ENCODE results near the gene NADK2. TPM values are rescaled to one million over a fixed set of nuclear protein-coding genes. Genes with fewer than 3 reads are reported as not detected.

NADK2 gene
- total RNA-seq, 1 experiment from 2014 or later, result 21.2 TPM

DNA sequence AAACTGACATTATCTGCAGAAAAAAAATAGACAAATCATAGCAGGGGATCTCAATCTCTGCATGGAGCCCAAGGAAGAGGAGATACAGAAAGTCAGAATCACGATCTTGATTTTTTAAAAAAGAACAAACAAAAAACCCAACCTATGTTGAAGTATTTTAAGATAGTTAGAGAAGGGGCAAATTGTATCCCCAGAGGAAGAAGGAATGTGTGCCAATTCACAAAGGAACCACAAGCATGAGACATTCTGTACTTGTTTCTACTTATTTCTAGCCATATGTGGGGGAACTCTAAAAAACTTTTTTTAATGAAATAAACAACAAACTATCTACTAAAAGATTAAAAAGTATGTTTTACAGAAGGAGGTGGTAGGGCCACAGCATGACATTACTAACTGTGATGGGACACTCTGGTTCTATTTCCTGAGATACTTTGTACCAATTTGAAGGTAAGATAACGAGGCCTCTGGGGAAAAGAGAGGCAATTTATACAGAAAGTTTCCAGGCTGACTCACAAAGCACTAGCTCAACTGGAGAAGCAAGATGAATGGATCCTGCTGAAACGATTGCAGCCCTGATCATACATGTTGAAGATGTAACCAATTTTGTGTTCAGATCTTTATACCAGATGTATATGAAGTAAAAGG, 37.5 kb upstream of the NADK2 start:
- no peaks in the 10 kb centered on the region for H3K9me2 ChIP-seq (ENCODE audit: insufficient read depth)
- POLR2A ChIA-PET, result no interaction called here
- no peaks in the 10 kb centered on the region for H3K9me3 ChIP-seq (ENCODE audit: control insufficient read depth in 1 of 2, insufficient read depth in 1 of 2, low read depth in 1 of 2, low read length in 2 of 2)
- no peaks in the 10 kb centered on the region for H3K79me2 ChIP-seq (ENCODE audit: insufficient read depth, low read length)
- RAD21 ChIA-PET (ENCODE audit: low non-redundant PET in 1 of 2, low total read pairs in 2 of 2, uncharacterized antibody in 2 of 2, unreplicated experiment in 2 of 2), result no interaction called here
- H4K20me1 ChIP-seq (ENCODE audit: insufficient read depth), result no peaks in the 10 kb centered on the region
- H3K4me2 ChIP-seq (ENCODE audit: low read length), result no peak overlapping the region
- no TSS peak for BruUV-seq (replicated peaks)
- intact Hi-C loops (cut with micrococcal nuclease), result no loop called here
- no peak for DNase-seq (ENCODE audit: low read depth, low spot score)
- H3K27me3 ChIP-seq (ENCODE audit: insufficient read depth, low read length), result no peaks in the 10 kb centered on the region
- H2AFZ ChIP-seq (ENCODE audit: low read depth, low read length, poor library complexity, severe bottlenecking), result no peak overlapping the region
- CTCF ChIA-PET, result interaction anchor here (0.7 kb wide), 1 partner anchor 14 kb away, joined by 3 read pairs; no protein-coding TSS in a partner anchor
- no peak overlapping the region for H3K4me3 ChIP-seq (replicated peaks in 1 of 2; ENCODE audit: low read depth in 1 of 2, low read length in 2 of 2)
- no peak overlapping the region for H3K9ac ChIP-seq (ENCODE audit: low read length)
- no peak for TF ChIP-seq CBX3 (IDR thresholded peaks at IDR 0.05; ENCODE audit: low read depth)
- no peak for TF ChIP-seq ZNF274 (IDR thresholded peaks at IDR 0.05; ENCODE audit: low read depth, low read length)
- TF ChIP-seq YY1 (IDR thresholded peaks at IDR 0.05; ENCODE audit: extremely low read depth, insufficient replicate concordance, low read depth, low read length), result no peak
- TF ChIP-seq SRF (IDR thresholded peaks at IDR 0.05; ENCODE audit: low read depth), result no peak
- H3K4me1 ChIP-seq (ENCODE audit: control insufficient read depth in 1 of 2, insufficient read depth in 2 of 2, low read length in 2 of 2), result no peaks in the 10 kb centered on the region
- no peaks in the 10 kb centered on the region for H3K36me3 ChIP-seq (ENCODE audit: control insufficient read depth in 1 of 2, insufficient read depth in 2 of 2, low read length in 2 of 2)
- no peak overlapping the region for H3K27ac ChIP-seq (ENCODE audit: low read depth, low read length)
- no peak for ATAC-seq

DNA sequence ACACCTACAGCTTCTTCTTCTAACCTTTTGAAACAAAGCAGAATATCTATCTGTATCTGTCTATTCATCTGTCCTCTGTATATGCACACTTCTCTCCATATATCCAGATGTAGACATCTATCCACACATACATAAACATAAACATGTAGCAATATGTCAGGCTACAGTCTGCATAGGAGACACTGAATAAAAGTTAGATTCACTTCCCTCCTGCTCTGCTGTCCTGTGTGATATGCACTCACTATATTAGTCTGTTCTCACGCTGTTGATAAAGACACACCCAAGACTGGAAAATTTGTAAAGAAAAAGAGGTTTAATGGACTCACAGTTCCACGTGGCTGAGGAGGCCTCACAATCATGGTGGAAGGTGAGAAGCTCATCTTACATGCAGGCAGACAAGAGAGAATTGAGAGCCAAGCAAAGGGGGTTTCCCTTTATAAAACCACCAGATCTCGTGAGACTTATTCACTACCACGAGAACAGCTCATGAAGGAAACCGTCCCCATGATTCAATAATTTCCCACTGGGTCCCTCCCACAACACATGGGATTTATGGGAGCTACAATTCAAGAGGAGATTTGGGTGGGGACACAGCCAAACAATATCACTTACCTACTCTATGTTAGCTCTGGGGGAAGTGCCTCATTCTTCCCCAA, 35.9 kb upstream of the NADK2 start:
- Histone ChIP-seq H3K9me2 (ENCODE audit: insufficient read depth) (no peaks in the 10 kb centered on the region), H3K36me3 (ENCODE audit: control insufficient read depth in 1 of 2, insufficient read depth in 2 of 2, low read length in 2 of 2) (no peaks in the 10 kb centered on the region), H3K27ac (ENCODE audit: low read depth, low read length) (no peak overlapping the region), H3K27me3 (ENCODE audit: insufficient read depth, low read length) (no peaks in the 10 kb centered on the region), H4K20me1 (ENCODE audit: insufficient read depth) (no peaks in the 10 kb centered on the region), H3K9me3 (ENCODE audit: control insufficient read depth in 1 of 2, insufficient read depth in 1 of 2, low read depth in 1 of 2, low read length in 2 of 2) (no peaks in the 10 kb centered on the region), H3K4me1 (ENCODE audit: control insufficient read depth in 1 of 2, insufficient read depth in 2 of 2, low read length in 2 of 2) (no peaks in the 10 kb centered on the region), H3K4me2 (ENCODE audit: low read length) (no peak overlapping the region), H3K79me2 (ENCODE audit: insufficient read depth, low read length) (no peaks in the 10 kb centered on the region), H3K9ac (ENCODE audit: low read length) (no peak overlapping the region), H2AFZ (ENCODE audit: low read depth, low read length, poor library complexity, severe bottlenecking) (no peak overlapping the region), H3K4me3 (replicated peaks in 1 of 2; ENCODE audit: low read depth in 1 of 2, low read length in 2 of 2) (no peak overlapping the region)
- RAD21 ChIA-PET (ENCODE audit: low non-redundant PET in 1 of 2, low total read pairs in 2 of 2, uncharacterized antibody in 2 of 2, unreplicated experiment in 2 of 2), result no interaction called here
- CTCF ChIA-PET, result no interaction called here
- no peak for ATAC-seq
- TF ChIP-seq SRF (IDR thresholded peaks at IDR 0.05; ENCODE audit: low read depth) (no peak), TCF7L2 (IDR thresholded peaks at IDR 0.05; ENCODE audit: borderline replicate concordance, extremely low read depth, insufficient read depth, insufficient read length) (no peak), ELF1 (IDR thresholded peaks at IDR 0.05; ENCODE audit: borderline replicate concordance, low read depth) (no peak), EZH2 (IDR thresholded peaks at IDR 0.05) (no peak), SP1 (IDR thresholded peaks at IDR 0.05; ENCODE audit: low read depth) (no peak)
- TF ChIP-seq, protein P1, sequence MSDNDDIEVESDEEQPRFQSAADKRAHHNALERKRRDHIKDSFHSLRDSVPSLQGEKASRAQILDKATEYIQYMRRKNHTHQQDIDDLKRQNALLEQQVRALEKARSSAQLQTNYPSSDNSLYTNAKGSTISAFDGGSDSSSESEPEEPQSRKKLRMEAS (IDR thresholded peaks at IDR 0.05), result no peak
- no peak for DNase-seq (ENCODE audit: low read depth, low spot score)
- BruUV-seq (replicated peaks), result no TSS peak
- POLR2A ChIA-PET, result no interaction called here
- intact Hi-C loops (cut with micrococcal nuclease), result no loop called here

Measured in HCT116 (cell line).